ENCODE results near the gene DYSF. TPM values are rescaled to one million over a fixed set of nuclear protein-coding genes. Genes with fewer than 3 reads are reported as not detected.

The DYSF gene
- total and polyA plus RNA-seq, 3 donors from 2014 or later: 6.8 to 10.9 (median 8.9) TPM

DNA sequence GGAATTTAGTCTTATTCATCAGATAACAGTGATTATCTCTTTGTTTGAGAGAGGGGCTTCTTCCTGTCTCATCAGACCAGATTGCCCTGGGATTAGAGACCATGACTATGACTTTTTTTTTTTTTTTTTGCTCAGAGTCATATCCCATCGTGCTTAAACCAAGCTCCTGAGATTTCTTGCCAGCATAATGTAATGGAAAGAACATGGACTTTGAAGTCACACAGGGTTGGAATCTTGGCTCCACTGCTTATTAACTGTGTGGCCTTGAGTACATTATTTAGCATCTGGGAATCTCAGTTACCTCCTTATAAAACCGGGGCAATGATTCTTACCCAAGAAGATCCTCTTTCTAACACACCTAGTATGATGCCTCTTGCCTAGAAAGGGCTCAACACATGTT lies 268.3 kb downstream of the DYSF start:
- intact Hi-C loops (cut with DNase I; ENCODE audit: low total_unique reads): no loop called here
- 35 to 52% methylated on average over 2 of the region's 2 CpGs for WGBS, 2 donors
- TF ChIP-seq, protein P1, sequence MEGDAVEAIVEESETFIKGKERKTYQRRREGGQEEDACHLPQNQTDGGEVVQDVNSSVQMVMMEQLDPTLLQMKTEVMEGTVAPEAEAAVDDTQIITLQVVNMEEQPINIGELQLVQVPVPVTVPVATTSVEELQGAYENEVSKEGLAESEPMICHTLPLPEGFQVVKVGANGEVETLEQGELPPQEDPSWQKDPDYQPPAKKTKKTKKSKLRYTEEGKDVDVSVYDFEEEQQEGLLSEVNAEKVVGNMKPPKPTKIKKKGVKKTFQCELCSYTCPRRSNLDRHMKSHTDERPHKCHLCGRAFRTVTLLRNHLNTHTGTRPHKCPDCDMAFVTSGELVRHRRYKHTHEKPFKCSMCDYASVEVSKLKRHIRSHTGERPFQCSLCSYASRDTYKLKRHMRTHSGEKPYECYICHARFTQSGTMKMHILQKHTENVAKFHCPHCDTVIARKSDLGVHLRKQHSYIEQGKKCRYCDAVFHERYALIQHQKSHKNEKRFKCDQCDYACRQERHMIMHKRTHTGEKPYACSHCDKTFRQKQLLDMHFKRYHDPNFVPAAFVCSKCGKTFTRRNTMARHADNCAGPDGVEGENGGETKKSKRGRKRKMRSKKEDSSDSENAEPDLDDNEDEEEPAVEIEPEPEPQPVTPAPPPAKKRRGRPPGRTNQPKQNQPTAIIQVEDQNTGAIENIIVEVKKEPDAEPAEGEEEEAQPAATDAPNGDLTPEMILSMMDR (IDR thresholded peaks at IDR 0.05): no peak
- no peak for TF ChIP-seq POLR2A (IDR thresholded peaks at IDR 0.05)
- H3K27me3 ChIP-seq: no peaks in the 10 kb centered on the region
- H3K4me1 ChIP-seq: peaks cover 16% of the 10 kb centered on the region
- H3K9me3 ChIP-seq: no peaks in the 10 kb centered on the region
- no peak overlapping the region for H3K4me3 ChIP-seq
- H3K27ac ChIP-seq: peak overlapping the region in 1 of 2 donors; percentile 77
- no peaks in the 10 kb centered on the region for H3K36me3 ChIP-seq (ENCODE audit: low read depth, missing control alignments)
- DNase-seq: no peak

DNA sequence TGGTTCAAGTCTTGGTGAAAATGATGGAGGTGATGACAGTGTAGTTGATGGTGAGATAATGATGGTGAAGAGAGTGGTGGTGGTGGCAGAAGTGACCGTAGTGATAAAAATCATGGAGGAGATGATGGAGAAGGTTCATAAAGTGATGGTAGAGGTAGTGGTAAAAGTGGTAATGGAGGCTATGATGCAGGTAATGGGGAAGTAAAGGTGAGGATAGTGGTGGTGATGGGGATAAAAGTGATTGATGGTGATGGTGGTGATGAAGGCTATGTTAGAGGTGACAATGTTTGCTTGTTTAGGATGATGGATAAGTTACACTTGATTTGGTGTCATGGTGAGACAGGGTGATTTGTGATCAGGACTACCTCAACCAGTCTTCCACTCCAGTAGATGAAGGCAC lies 268.9 kb downstream of the DYSF start:
- no peak overlapping the region for H3K27ac ChIP-seq
- TF ChIP-seq, protein P1 (IDR thresholded peaks at IDR 0.05): no peak
- no peak for TF ChIP-seq POLR2A (IDR thresholded peaks at IDR 0.05)
- intact Hi-C loops (cut with DNase I; ENCODE audit: low total_unique reads): no loop called here
- no peaks in the 10 kb centered on the region for H3K27me3 ChIP-seq
- peaks cover 12% of the 10 kb centered on the region for H3K4me1 ChIP-seq
- no peaks in the 10 kb centered on the region for H3K9me3 ChIP-seq
- no peaks in the 10 kb centered on the region for H3K36me3 ChIP-seq (ENCODE audit: low read depth, missing control alignments)
- H3K4me3 ChIP-seq: no peak overlapping the region
- 92 to 98% methylated on average over 1 of the region's 1 CpG for WGBS, 2 donors
- DNase-seq: no peak

DNA sequence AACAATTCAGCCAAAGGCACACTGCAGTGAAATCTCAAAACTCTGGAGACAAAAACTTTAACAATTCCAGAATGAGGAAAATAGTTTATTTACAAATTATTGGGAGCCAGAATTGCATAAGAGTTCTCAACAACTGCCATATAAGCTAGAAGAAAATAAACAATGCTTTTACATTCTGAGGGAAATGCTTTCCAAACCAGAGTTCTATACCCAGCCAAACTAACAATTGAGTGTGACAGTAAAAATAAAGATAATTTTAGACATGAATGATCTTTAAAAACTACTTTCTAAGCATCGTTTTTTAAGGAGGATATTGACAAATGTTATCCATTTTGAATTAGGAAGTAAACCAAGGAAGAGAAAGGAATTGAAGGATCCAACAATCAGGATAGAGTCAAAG lies 271.4 kb downstream of the DYSF start:
- TF ChIP-seq, protein P1 (IDR thresholded peaks at IDR 0.05): no peak
- no peak for TF ChIP-seq POLR2A (IDR thresholded peaks at IDR 0.05)
- H3K27ac ChIP-seq: no peak overlapping the region
- no peaks in the 10 kb centered on the region for H3K9me3 ChIP-seq
- H3K4me1 ChIP-seq: peaks cover 8% of the 10 kb centered on the region
- intact Hi-C loops (cut with DNase I; ENCODE audit: low total_unique reads): no loop called here
- WGBS, 2 donors: 63 to 64% methylated on average over 1 of the region's 1 CpG
- no peak overlapping the region for H3K4me3 ChIP-seq
- no peak for DNase-seq
- H3K27me3 ChIP-seq: no peaks in the 10 kb centered on the region
- no peaks in the 10 kb centered on the region for H3K36me3 ChIP-seq (ENCODE audit: low read depth, missing control alignments)

DNA sequence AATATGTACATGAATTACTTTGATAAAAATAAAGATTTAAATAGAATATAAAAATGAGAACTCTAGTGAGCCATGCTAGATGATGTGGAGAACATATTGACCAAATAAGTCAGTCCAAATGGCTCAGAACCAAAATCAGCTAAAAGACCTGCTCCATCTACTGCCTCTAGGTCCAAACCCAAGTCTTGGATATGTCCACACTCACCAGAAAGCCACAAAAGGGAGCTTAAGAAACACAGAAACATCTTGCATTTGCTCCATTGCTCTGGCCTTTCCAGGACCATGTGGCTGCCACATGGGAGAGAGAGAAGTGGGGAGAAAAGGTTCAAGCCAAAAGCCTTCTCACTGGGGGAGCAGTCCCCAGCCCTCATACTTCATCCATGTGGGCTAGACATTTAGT lies 272.5 kb downstream of the DYSF start:
- Histone ChIP-seq H3K4me3 (no peak overlapping the region), H3K9me3 (no peaks in the 10 kb centered on the region), H3K36me3 (ENCODE audit: low read depth, missing control alignments) (no peaks in the 10 kb centered on the region), H3K4me1 (peaks cover 4% of the 10 kb centered on the region), H3K27me3 (no peaks in the 10 kb centered on the region), H3K27ac (no peak overlapping the region)
- intact Hi-C loops (cut with DNase I; ENCODE audit: low total_unique reads): no loop called here
- TF ChIP-seq, protein P1 (IDR thresholded peaks at IDR 0.05): no peak
- no peak for TF ChIP-seq POLR2A (IDR thresholded peaks at IDR 0.05)
- DNase-seq: no peak

DNA sequence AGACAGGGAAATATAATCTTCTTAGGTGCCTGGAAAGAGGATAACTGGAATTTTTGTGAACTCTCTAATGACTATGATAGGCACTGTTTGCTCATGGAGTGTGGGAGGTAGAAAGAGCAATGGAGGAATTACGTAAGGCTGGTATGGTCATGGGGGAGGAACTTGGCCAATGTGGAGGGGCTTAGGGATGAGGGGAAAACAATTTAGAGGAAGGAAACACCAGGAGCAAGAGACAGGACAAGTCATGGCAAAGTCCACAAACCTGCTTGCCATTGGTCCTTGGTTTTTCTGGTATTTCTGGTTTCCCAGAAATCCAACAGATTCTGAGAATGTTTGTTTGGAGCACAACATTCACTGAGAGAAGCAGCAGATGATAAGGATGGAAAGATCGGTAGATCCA lies 274.2 kb downstream of the DYSF start:
- no peak for DNase-seq
- TF ChIP-seq POLR2A (IDR thresholded peaks at IDR 0.05): no peak
- TF ChIP-seq, protein P1 (IDR thresholded peaks at IDR 0.05): no peak
- Histone ChIP-seq H3K27ac (no peak overlapping the region), H3K27me3 (no peaks in the 10 kb centered on the region), H3K9me3 (no peaks in the 10 kb centered on the region), H3K4me1 (no peaks in the 10 kb centered on the region), H3K4me3 (no peak overlapping the region), H3K36me3 (ENCODE audit: low read depth, missing control alignments) (no peaks in the 10 kb centered on the region)
- intact Hi-C loops (cut with DNase I; ENCODE audit: low total_unique reads): no loop called here
- WGBS, 2 donors: 86 to 89% methylated on average over 2 of the region's 2 CpGs
